ENCODE measurements around the gene WDR20. TPM values are rescaled to one million over a fixed set of nuclear protein-coding genes. Genes with fewer than 3 reads are reported as not detected.

The WDR20 gene
- polyA plus RNA-seq, 1 donor (not counting 4 experiments of a cell fraction or from before 2014, with no cell fraction given), result 24.5 TPM

- no peak overlapping the region for H2AFZ ChIP-seq (ENCODE audit: control insufficient read depth, low read length)
- no peak overlapping the region for H3K9ac ChIP-seq (ENCODE audit: control insufficient read depth, extremely low read depth, insufficient read depth, low read length)
- no peaks in the 10 kb centered on the region for H3K9me1 ChIP-seq (ENCODE audit: control insufficient read depth, extremely low read depth, insufficient read depth, low read length)
- TF ChIP-seq EZH2 (IDR thresholded peaks at IDR 0.05; ENCODE audit: low read length) (no peak), CTCF (optimal IDR thresholded peaks at IDR 0.05 in 1 of 3, IDR thresholded peaks at IDR 0.05 in 1 of 3, conservative IDR thresholded peaks at IDR 0.05 in 1 of 3; ENCODE audit: extremely low read depth in 1 of 3, insufficient read depth in 2 of 3, low read length in 3 of 3) (no peak)
- H3K4me3 ChIP-seq (ENCODE audit: control insufficient read depth in 2 of 3, extremely low read depth in 1 of 3, insufficient read depth in 2 of 3, low read depth in 1 of 3, low read length in 3 of 3), result no peak overlapping the region
- no peaks in the 10 kb centered on the region for H3K4me1 ChIP-seq (ENCODE audit: control insufficient read depth, extremely low read depth, insufficient read depth, low read length)
- no peak for FAIRE-seq
- no peak overlapping the region for H3K27ac ChIP-seq (ENCODE audit: control insufficient read depth, insufficient read depth, low read length)
- no peak for DNase-seq (ENCODE audit: low read depth, low spot score)
- no peaks in the 10 kb centered on the region for H3K27me3 ChIP-seq (ENCODE audit: control insufficient read depth, extremely low read depth, insufficient read depth, low read length)
- dilution Hi-C loops (cut with MboI; ENCODE audit: extremely low pct_ligation_motif_present, low sequenced_read_pairs), result no loop called here
- H3K4me2 ChIP-seq (ENCODE audit: control insufficient read depth, extremely low read depth, insufficient read depth, low read depth, low read length), result no peak overlapping the region
- no peaks in the 10 kb centered on the region for H4K20me1 ChIP-seq (ENCODE audit: control insufficient read depth, extremely low read depth, insufficient read depth, low read length)
- H3K9me3 ChIP-seq (ENCODE audit: control insufficient read depth, low read depth, low read length), result no peaks in the 10 kb centered on the region
- H3K36me3 ChIP-seq (ENCODE audit: control insufficient read depth in 2 of 2, extremely low read depth in 1 of 2, insufficient read depth in 2 of 2, low read length in 2 of 2), result peaks cover 13 to 17% of the 10 kb centered on the region in 2 experiments
- peaks cover 13% of the 10 kb centered on the region for H3K79me2 ChIP-seq (ENCODE audit: control insufficient read depth, insufficient read depth, low read length)
These were observed 68.2 kb downstream of the WDR20 start for GRCh38 chr14:102207831-102208365.

DNA sequence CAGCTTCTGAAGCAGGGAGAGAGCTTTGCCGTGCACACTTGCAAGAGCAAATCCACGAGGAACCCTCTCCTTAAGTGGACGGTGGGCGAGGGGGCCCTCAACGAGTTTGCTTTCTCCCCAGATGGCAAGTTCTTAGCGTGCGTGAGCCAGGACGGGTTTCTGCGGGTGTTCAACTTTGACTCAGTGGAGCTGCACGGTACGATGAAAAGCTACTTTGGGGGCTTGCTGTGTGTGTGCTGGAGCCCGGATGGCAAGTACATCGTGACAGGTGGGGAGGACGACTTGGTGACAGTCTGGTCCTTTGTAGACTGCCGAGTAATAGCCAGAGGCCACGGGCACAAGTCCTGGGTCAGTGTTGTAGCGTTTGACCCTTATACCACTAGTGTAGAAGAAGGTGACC lies 69.0 kb downstream of the WDR20 start:
- H3K9me1 ChIP-seq (ENCODE audit: control insufficient read depth, extremely low read depth, insufficient read depth, low read length), result no peaks in the 10 kb centered on the region
- no peak overlapping the region for H3K4me2 ChIP-seq (ENCODE audit: control insufficient read depth, extremely low read depth, insufficient read depth, low read depth, low read length)
- dilution Hi-C loops (cut with MboI; ENCODE audit: extremely low pct_ligation_motif_present, low sequenced_read_pairs), result no loop called here
- H3K79me2 ChIP-seq (ENCODE audit: control insufficient read depth, insufficient read depth, low read length), result peaks cover 11% of the 10 kb centered on the region
- no peaks in the 10 kb centered on the region for H3K9me3 ChIP-seq (ENCODE audit: control insufficient read depth, low read depth, low read length)
- DNase-seq (ENCODE audit: low read depth, low spot score), result no peak
- H3K27me3 ChIP-seq (ENCODE audit: control insufficient read depth, extremely low read depth, insufficient read depth, low read length), result no peaks in the 10 kb centered on the region
- TF ChIP-seq CTCF (optimal IDR thresholded peaks at IDR 0.05 in 1 of 3, IDR thresholded peaks at IDR 0.05 in 1 of 3, conservative IDR thresholded peaks at IDR 0.05 in 1 of 3; ENCODE audit: extremely low read depth in 1 of 3, insufficient read depth in 2 of 3, low read length in 3 of 3), result no peak
- TF ChIP-seq EZH2 (IDR thresholded peaks at IDR 0.05; ENCODE audit: low read length), result no peak
- H3K36me3 ChIP-seq (ENCODE audit: control insufficient read depth in 2 of 2, extremely low read depth in 1 of 2, insufficient read depth in 2 of 2, low read length in 2 of 2), result peaks cover 13 to 17% of the 10 kb centered on the region in 2 experiments
- H3K4me3 ChIP-seq (ENCODE audit: control insufficient read depth in 2 of 3, extremely low read depth in 1 of 3, insufficient read depth in 2 of 3, low read depth in 1 of 3, low read length in 3 of 3), result no peak overlapping the region
- H2AFZ ChIP-seq (ENCODE audit: control insufficient read depth, low read length), result no peak overlapping the region
- no peak overlapping the region for H3K27ac ChIP-seq (ENCODE audit: control insufficient read depth, insufficient read depth, low read length)
- FAIRE-seq, result no peak
- no peaks in the 10 kb centered on the region for H4K20me1 ChIP-seq (ENCODE audit: control insufficient read depth, extremely low read depth, insufficient read depth, low read length)
- H3K4me1 ChIP-seq (ENCODE audit: control insufficient read depth, extremely low read depth, insufficient read depth, low read length), result no peaks in the 10 kb centered on the region
- no peak overlapping the region for H3K9ac ChIP-seq (ENCODE audit: control insufficient read depth, extremely low read depth, insufficient read depth, low read length)
